HepG2 (cell line): ENCODE data around the gene ACTR3. TPM values are rescaled to one million over a fixed set of nuclear protein-coding genes. Genes with fewer than 3 reads are reported as not detected.
A peak's percentile ranks its signal among the peaks of the same experiment; 100 is the strongest.

Source experiments
- ATAC-seq: fragments of 200-7000 bp; cut with Tn5 transposase; 3 replicates; pipeline ENCODE4 v1.9.1; 2020; ENCODE audit warnings: mild to moderate bottlenecking, moderate library complexity
- BruUV-seq: library from RNA; stranded (reverse); fragments of 400-500 nt; replicated peaks from 2 replicates; lab custom pipeline; 2021; lab: Mats Ljungman, UMichigan
- CTCF ChIA-PET: fragments of 300-600 bp; formaldehyde crosslinking; extraction: SDS; loops from one replicate; lab custom pipeline; 2021; ENCODE audit warnings: low total read pairs, inconsistent platforms, low intra/inter-chr PET ratio; lab: Yijun Ruan, JAX
- POLR2A ChIA-PET: fragments of 350-600 bp; sonication (Branson Sonifier 250); formaldehyde crosslinking; loops from one replicate; lab custom pipeline; 2020; ENCODE audit warnings: antibody characterized with exemption, inconsistent platforms; lab: Yijun Ruan, JAX
- DNase-seq: peaks from one replicate; pipeline ENCODE4 v3.0.0-alpha.2; 2015; ENCODE audit warnings: low spot score
- FAIRE-seq: peaks from 3 replicates; lab custom pipeline; 2011; peaks lifted over from hg19 to GRCh38; lab: Jason Lieb, UNC
- H2AFZ ChIP-seq: one replicate; pipeline ENCODE4 v1.6.1; 2011; ENCODE audit warnings: low read length, inconsistent platforms
- H3K27ac ChIP-seq: fragments of 300-600 bp; 3 replicates; pipeline ENCODE4 v1.8.0; 2011; ENCODE audit warnings: mixed run types, mild to moderate bottlenecking, mixed read lengths, low read length, inconsistent platforms; ENCODE audit not compliant: insufficient read depth; ENCODE audit errors: extremely low read length
- H3K27me3 ChIP-seq, 2 experiments: fragments of 200-600 bp in 1 of 2; 2 replicates in 1 of 2; 3 replicates in 1 of 2; pipeline versions ENCODE4 v1.6.0 to v1.8.0; 2011; ENCODE audit warnings: low read length in 2 of 2, mild to moderate bottlenecking in 2 of 2, moderate library complexity in 2 of 2, inconsistent platforms in 1 of 2; ENCODE audit not compliant: insufficient read depth in 2 of 2, control insufficient read depth in 1 of 2
- H3K36me3 ChIP-seq, 2 experiments: fragments of 200-600 bp in 1 of 2; replicated peaks in 1 of 2; 2 replicates in 1 of 2; 3 replicates in 1 of 2; pipeline versions ENCODE4 v1.5.1 to v1.8.0; 2011; ENCODE audit warnings: low read length in 2 of 2, inconsistent platforms in 1 of 2; ENCODE audit not compliant: insufficient read depth in 2 of 2, control insufficient read depth in 1 of 2
- H3K4me1 ChIP-seq: 2 replicates; pipeline ENCODE4 v1.5.1; 2012; ENCODE audit warnings: low read length, inconsistent platforms; ENCODE audit not compliant: insufficient read depth
- H3K4me2 ChIP-seq: 2 replicates; pipeline ENCODE4 v1.6.0; 2011; ENCODE audit warnings: low read depth, low read length, inconsistent platforms
- H3K4me3 ChIP-seq, 3 experiments: fragments of 200-600 bp in 1 of 3; sonication (generic), shearing (Covaris generic) in 1 of 3; replicated peaks in 1 of 3; 2 replicates each; pipeline ENCODE4 v1.5.1; 2011 to 2016; ENCODE audit warnings: low read length in 3 of 3, inconsistent platforms in 2 of 3, low read depth in 2 of 3, mild to moderate bottlenecking in 2 of 3, control low read depth in 1 of 3, mixed read lengths in 1 of 3; ENCODE audit not compliant: insufficient read depth in 1 of 3
- H3K79me2 ChIP-seq: one replicate; pipeline ENCODE4 v1.6.1; 2011; ENCODE audit warnings: low read length, inconsistent platforms; ENCODE audit not compliant: insufficient read depth
- H3K9ac ChIP-seq: 2 replicates; pipeline ENCODE4 v1.6.0; 2011; ENCODE audit warnings: mild to moderate bottlenecking, low read depth, low read length, inconsistent platforms; ENCODE audit not compliant: insufficient read depth
- H3K9me3 ChIP-seq: 2 replicates; pipeline ENCODE4 v1.5.1; 2012; ENCODE audit warnings: mild to moderate bottlenecking, low read length
- H4K20me1 ChIP-seq: 2 replicates; pipeline ENCODE4 v1.6.0; 2011; ENCODE audit warnings: inconsistent platforms, mild to moderate bottlenecking, low read length, moderate library complexity; ENCODE audit not compliant: insufficient read depth
- ATF1 ChIP-seq: IDR thresholded peaks from 2 replicates; pipeline ENCODE4 v1.6.1; 2016; ENCODE audit warnings: mild to moderate bottlenecking, control low read depth
- EED ChIP-seq: sonication (generic); formaldehyde crosslinking; IDR thresholded peaks from 2 replicates; pipeline ENCODE4 v1.5.0; 2020; ENCODE audit warnings: mild to moderate bottlenecking, missing genetic modification reagents
- FOXA1 ChIP-seq, 2 experiments: fragments of 450-650 bp in 1 of 2; sonication (generic) in 1 of 2; formaldehyde crosslinking in 1 of 2; IDR thresholded peaks; 2 replicates each; pipeline versions ENCODE4 v1.4.0 to v1.6.1; 2016 to 2020; ENCODE audit warnings: missing genetic modification reagents in 1 of 2
- FOXK1 ChIP-seq: sonication (generic); formaldehyde crosslinking; IDR thresholded peaks from 2 replicates; pipeline ENCODE4 v1.4.0; 2020; ENCODE audit warnings: low read depth, missing genetic modification reagents, borderline replicate concordance
- GATAD1 ChIP-seq: IDR thresholded peaks from 2 replicates; pipeline ENCODE4 v1.6.1; 2016; ENCODE audit warnings: missing genetic modification reagents, missing compliant biosample characterization
- KLF11 ChIP-seq: IDR thresholded peaks from 2 replicates; pipeline ENCODE4 v1.6.1; 2016; ENCODE audit warnings: missing compliant biosample characterization
- MTA1 ChIP-seq: sonication (generic); formaldehyde crosslinking; IDR thresholded peaks from 2 replicates; pipeline ENCODE4 v1.4.0; 2020; ENCODE audit warnings: missing genetic modification reagents, mild to moderate bottlenecking, borderline replicate concordance
- POLR2A ChIP-seq, 2 experiments: IDR thresholded peaks; 2 replicates each; pipeline ENCODE4 v1.6.1; 2011; ENCODE audit warnings: low read depth in 2 of 2, low read length in 2 of 2, mild to moderate bottlenecking in 1 of 2, moderate library complexity in 1 of 2; ENCODE audit not compliant: insufficient read depth in 1 of 2
- PRMT3 ChIP-seq: sonication (generic); formaldehyde crosslinking; IDR thresholded peaks from 2 replicates; pipeline ENCODE4 v1.8.1; 2022; ENCODE audit warnings: low read depth, mild to moderate bottlenecking, moderate library complexity, missing genetic modification reagents, borderline replicate concordance
- RBM39 ChIP-seq: fragments of 200-400 bp; formaldehyde crosslinking; IDR thresholded peaks from one replicate; pipeline ENCODE4 v1.6.1; 2018; ENCODE audit warnings: antibody characterized with exemption, mild to moderate bottlenecking, low read depth, low read length; ENCODE audit not compliant: poor library complexity, severe bottlenecking
- SIN3B ChIP-seq: fragments of 150-350 bp; IDR thresholded peaks from 2 replicates; pipeline ENCODE4 v1.6.1; 2014; ENCODE audit warnings: low read length
- THYN1 ChIP-seq: sonication (generic); formaldehyde crosslinking; IDR thresholded peaks from 2 replicates; pipeline ENCODE4 v1.8.1; 2023; ENCODE audit warnings: low read depth, mild to moderate bottlenecking, moderate library complexity, missing genetic modification reagents, borderline replicate concordance
- ZMYM2 ChIP-seq: sonication (generic); formaldehyde crosslinking; IDR thresholded peaks from 2 replicates; pipeline ENCODE4 v1.8.0; 2022; ENCODE audit warnings: mild to moderate bottlenecking, missing genetic modification reagents
- ZNF24 ChIP-seq: fragments of 450-650 bp; IDR thresholded peaks from 2 replicates; pipeline ENCODE4 v1.6.1; 2017; ENCODE audit warnings: antibody characterized with exemption, mild to moderate bottlenecking
- ZNF451 ChIP-seq: sonication (generic); formaldehyde crosslinking; IDR thresholded peaks from 2 replicates; pipeline ENCODE4 v1.5.0; 2020; ENCODE audit warnings: mild to moderate bottlenecking, missing genetic modification reagents
- ZNF816 ChIP-seq: sonication (generic); formaldehyde crosslinking; IDR thresholded peaks from 2 replicates; pipeline ENCODE4 v1.8.0; 2022; ENCODE audit warnings: missing genetic modification reagents, mild to moderate bottlenecking, borderline replicate concordance
- WGBS: methylation state at CpG from one replicate; pipeline ENCODE4 v1.1.6; 2017; ENCODE audit warnings: low lambda C conversion rate; 5-methylcytosine and 5-hydroxymethylcytosine counted together
- in situ Hi-C: cut with HindIII; loops from 2 replicates; pipeline ENCODE4 v1.10.0; 2017; ENCODE audit warnings: low pct_unique_long_range_greater_than_20kb; ENCODE audit not compliant: extremely low pct_ligation_motif_present
- intact Hi-C: fragments of 100-400 bp; cut with micrococcal nuclease; formaldehyde crosslinking; loops from one replicate; pipeline ENCODE4 v1.10.0; 2022; ENCODE audit not compliant: unreplicated experiment
- polyA plus RNA-seq, 8 experiments: library from polyadenylated mRNA; depleted of rRNA in 3 of 8; stranded (reverse) in 7 of 8; unstranded in 1 of 8; fragments of >200 nt; fragmentation: Illumina TruSeq in 4 of 8; extraction: Trizol in 4 of 8; gene quantifications; 2 replicates each; pipeline versions ENCODE4 v1.2.1 to v1.2.3, GENCODE V29; 2011 to 2016; ENCODE audit warnings: low read depth in 4 of 8, missing spikeins in 1 of 8, mixed read lengths in 1 of 8; ENCODE audit not compliant: insufficient read depth in 1 of 8
- total RNA-seq, 5 experiments: library from RNA; depleted of rRNA; stranded (reverse); fragments of >200 nt; fragmentation: Illumina TruSeq; extraction: Trizol; gene quantifications; 2 replicates each; pipeline ENCODE4 v1.2.3, GENCODE V29; 2016; ENCODE audit warnings: low read depth in 1 of 5
- TF ChIP-seq, protein P1 (sequence below): sonication (generic); formaldehyde crosslinking; IDR thresholded peaks from 2 replicates; pipeline ENCODE4 v1.9.0; 2021; ENCODE audit warnings: missing genetic modification reagents, borderline replicate concordance
- TF ChIP-seq, protein P2 (sequence below): IDR thresholded peaks from 2 replicates; pipeline ENCODE4 v1.6.1; 2016; ENCODE audit warnings: low read depth, borderline replicate concordance

ACTR3 gene
- total and polyA plus RNA-seq, 2 of the 13 experiments (the other 11 are each of a cell fraction or from before 2014, with no cell fraction given): 123 to 225 TPM

DNA sequence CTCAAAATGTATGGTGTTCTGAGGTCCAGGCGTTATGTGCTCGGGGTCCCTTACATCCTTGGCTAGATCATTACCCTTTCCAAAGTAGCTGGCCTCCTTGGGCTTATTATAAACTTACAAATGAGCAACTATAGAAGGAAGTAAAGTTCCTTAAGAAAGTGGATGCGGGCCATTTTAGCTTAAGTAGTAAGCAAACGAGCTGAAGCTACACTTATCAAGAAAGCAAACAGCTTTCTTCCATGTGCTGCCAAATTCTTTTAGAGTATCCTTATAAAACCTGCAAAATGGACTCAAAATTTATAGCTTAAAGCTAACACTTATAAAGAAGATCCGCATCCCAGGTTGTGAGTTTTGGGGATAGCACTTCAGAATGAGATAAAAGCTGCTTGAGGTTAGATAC, 75.3 kb downstream of the ACTR3 start:
- CTCF ChIA-PET: interaction anchor here (0.8 to 4.4 kb wide), 4 partner anchors 9 to 586 kb away, joined by 3 to 70 read pairs (median 10); no protein-coding TSS in a partner anchor
- H4K20me1 ChIP-seq: no peaks in the 10 kb centered on the region
- in situ Hi-C loops: no loop called here
- no peak for FAIRE-seq
- H3K4me2 ChIP-seq: no peak overlapping the region
- no peak overlapping the region for H3K4me3 ChIP-seq
- peaks cover 45% of the 10 kb centered on the region for H3K4me1 ChIP-seq
- intact Hi-C loops: loop anchor here (1.0 to 5.0 kb wide), 5 partner anchors 13 to 586 kb away; partner anchors contain the start of gene SLC35F5
- H3K9me3 ChIP-seq: no peaks in the 10 kb centered on the region
- H3K79me2 ChIP-seq: no peaks in the 10 kb centered on the region
- no peak overlapping the region for H2AFZ ChIP-seq
- POLR2A ChIA-PET: interaction anchor here (1.0 to 6.0 kb wide), 5 partner anchors 9 to 586 kb away, joined by 3 to 103 read pairs (median 5); no protein-coding TSS in a partner anchor
- H3K36me3 ChIP-seq: peaks cover 0 to 2% of the 10 kb centered on the region in 2 experiments; a peak in 1 of 5 replicates
- no peaks in the 10 kb centered on the region for H3K27me3 ChIP-seq
- BruUV-seq: no TSS peak
- DNase-seq: no peak
- no peak for ATAC-seq
- 97% methylated on average over 5 of the region's 5 CpGs for WGBS
- no peak for TF ChIP-seq SIN3B
- TF ChIP-seq ATF1 (CRISPR knock-in tag): 0 out of 2 replicates have a peak, but pooled peaks have one; percentile 9
- TF ChIP-seq POLR2A (IDR thresholded peaks at IDR 0.05; ENCODE audit: insufficient read depth in 1 of 2, low read depth in 2 of 2, low read length in 2 of 2): no peak
- TF ChIP-seq MTA1 (CRISPR knock-in tag): no peak
- TF ChIP-seq THYN1 (CRISPR knock-in tag): 0 out of 2 replicates have a peak, but pooled peaks have one; percentile 6
- H3K9ac ChIP-seq: no peak overlapping the region
- H3K27ac ChIP-seq: no peak overlapping the region

DNA sequence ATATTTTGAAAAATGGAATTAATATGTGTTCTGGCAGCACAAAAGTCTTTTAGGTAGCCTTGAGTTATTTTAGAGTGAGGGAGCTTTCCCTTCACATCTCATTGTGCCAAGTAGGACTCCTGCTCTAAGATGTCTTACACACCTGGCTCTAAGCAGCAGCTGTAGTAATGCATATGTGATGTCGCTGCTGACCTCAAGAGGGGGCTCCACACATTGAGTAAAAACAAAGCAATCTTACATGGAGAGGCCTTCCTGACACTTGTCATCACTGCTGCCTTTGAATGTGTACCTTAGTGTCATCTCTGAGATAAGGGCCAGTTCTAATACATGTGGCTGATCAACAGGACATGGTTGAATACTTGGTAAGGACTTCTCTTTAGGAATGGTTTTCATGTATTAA, 75.8 kb downstream of the ACTR3 start:
- Histone ChIP-seq H3K36me3 (no peaks in the 10 kb centered on the region; a peak in 1 of 5 replicates), H2AFZ (no peak overlapping the region), H3K27ac (peak overlapping the region; percentile 79), H3K9me3 (no peaks in the 10 kb centered on the region), H3K4me2 (no peak overlapping the region), H4K20me1 (no peaks in the 10 kb centered on the region), H3K79me2 (no peaks in the 10 kb centered on the region), H3K4me3 (no peak overlapping the region), H3K27me3 (no peaks in the 10 kb centered on the region), H3K4me1 (peaks cover 43% of the 10 kb centered on the region), H3K9ac (no peak overlapping the region)
- ATAC-seq (peak; percentile 94), FAIRE-seq (peak; percentile 84), DNase-seq (peak; percentile 94)
- WGBS: 0% methylated on average over 1 of the region's 1 CpG
- BruUV-seq: no TSS peak
- POLR2A ChIA-PET: interaction anchor here (0.7 to 6.0 kb wide), 6 partner anchors 9 to 585 kb away, joined by 3 to 103 read pairs (median 4); partner anchors contain the start of gene SLC35F5
- in situ Hi-C loops: no loop called here
- intact Hi-C loops: loop anchor here (1.0 to 5.0 kb wide), 5 partner anchors 13 to 586 kb away; partner anchors contain the start of gene SLC35F5
- CTCF ChIA-PET: interaction anchor here (0.8 to 4.4 kb wide), 4 partner anchors 8 to 586 kb away, joined by 3 to 70 read pairs (median 10); no protein-coding TSS in a partner anchor
- TF ChIP-seq KLF11 (peak; percentile 79; the same call in 1 of the 2 replicates), ZNF451 (CRISPR knock-in tag) (no peak), ZNF24 (no peak), ZNF816 (no peak), PRMT3 (CRISPR knock-in tag) (no peak), ZMYM2 (CRISPR knock-in tag) (no peak), RBM39 (no peak), FOXK1 (CRISPR knock-in tag) (peak; percentile 49; the same call in 1 of the 2 replicates), GATAD1 (CRISPR knock-in tag) (0 out of 2 replicates have a peak, but pooled peaks have one; percentile 36), FOXA1 (IDR thresholded peaks at IDR 0.05) (no peak), FOXA1 (CRISPR knock-in tag; IDR thresholded peaks at IDR 0.05) (peak; percentile 81), EED (CRISPR knock-in tag) (no peak)
- TF ChIP-seq, protein P1, sequence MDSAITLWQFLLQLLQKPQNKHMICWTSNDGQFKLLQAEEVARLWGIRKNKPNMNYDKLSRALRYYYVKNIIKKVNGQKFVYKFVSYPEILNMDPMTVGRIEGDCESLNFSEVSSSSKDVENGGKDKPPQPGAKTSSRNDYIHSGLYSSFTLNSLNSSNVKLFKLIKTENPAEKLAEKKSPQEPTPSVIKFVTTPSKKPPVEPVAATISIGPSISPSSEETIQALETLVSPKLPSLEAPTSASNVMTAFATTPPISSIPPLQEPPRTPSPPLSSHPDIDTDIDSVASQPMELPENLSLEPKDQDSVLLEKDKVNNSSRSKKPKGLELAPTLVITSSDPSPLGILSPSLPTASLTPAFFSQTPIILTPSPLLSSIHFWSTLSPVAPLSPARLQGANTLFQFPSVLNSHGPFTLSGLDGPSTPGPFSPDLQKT (CRISPR knock-in tag): no peak
- TF ChIP-seq, protein P2, sequence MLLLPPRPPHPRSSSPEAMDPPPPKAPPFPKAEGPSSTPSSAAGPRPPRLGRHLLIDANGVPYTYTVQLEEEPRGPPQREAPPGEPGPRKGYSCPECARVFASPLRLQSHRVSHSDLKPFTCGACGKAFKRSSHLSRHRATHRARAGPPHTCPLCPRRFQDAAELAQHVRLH (CRISPR knock-in tag): peak; percentile 67; the same call in 1 of the 2 replicates
